Thymus (tissue), 11 donors: ENCODE measurements around the gene PARD3B. TPM values are rescaled to one million over a fixed set of nuclear protein-coding genes. Genes with fewer than 3 reads are reported as not detected.

Source experiments
- DNase-seq, 9 donors: peaks; one replicate each; pipeline ENCODE4 v3.0.0-alpha.2; 2013; ENCODE audit warnings: low spot score in 9 of 9, low read depth in 6 of 9, missing footprints in 1 of 9
- H3K27ac ChIP-seq, 2 donors: one replicate each; pipeline ENCODE4 v1.5.1; 2013; ENCODE audit warnings: control low read depth in 1 of 2, low read depth in 1 of 2, low read length in 1 of 2, mild to moderate bottlenecking in 1 of 2, moderate library complexity in 1 of 2
- H3K27me3 ChIP-seq, 2 donors: one replicate each; pipeline ENCODE4 v1.5.1; 2013; ENCODE audit warnings: low read length in 1 of 2; ENCODE audit not compliant: control insufficient read depth in 2 of 2, insufficient read depth in 1 of 2
- H3K36me3 ChIP-seq, 2 donors: one replicate each; pipeline ENCODE4 v1.5.1; 2013; ENCODE audit warnings: low read length in 1 of 2, mild to moderate bottlenecking in 1 of 2, moderate library complexity in 1 of 2; ENCODE audit not compliant: control insufficient read depth in 2 of 2, insufficient read depth in 2 of 2
- H3K4me1 ChIP-seq, 2 donors: one replicate each; pipeline ENCODE4 v1.5.1; 2013; ENCODE audit warnings: low read length in 2 of 2; ENCODE audit not compliant: control insufficient read depth in 2 of 2, insufficient read depth in 2 of 2
- H3K4me3 ChIP-seq, 2 donors: one replicate each; pipeline ENCODE4 v1.5.1; 2013; ENCODE audit warnings: low read length in 2 of 2, control low read depth in 1 of 2, mild to moderate bottlenecking in 1 of 2
- H3K9me3 ChIP-seq, 2 donors: one replicate each; pipeline ENCODE4 v1.5.1; 2013; ENCODE audit warnings: low read length in 1 of 2, mild to moderate bottlenecking in 1 of 2; ENCODE audit not compliant: control insufficient read depth in 2 of 2, insufficient read depth in 1 of 2
- WGBS: extraction: QIAGEN DNeasy Blood & Tissue Kit; methylation state at CpG from one replicate; pipeline ENCODE4 v1.1.7; 2013; 5-methylcytosine and 5-hydroxymethylcytosine counted together
- polyA plus RNA-seq: library from polyadenylated mRNA; stranded (reverse); fragments of 200-250 nt; gene quantifications from one replicate; pipeline ENCODE4 v1.2.3, GENCODE V29; 2013
- total RNA-seq: library from RNA; stranded (reverse); fragments of 120-200 nt; gene quantifications from one replicate; pipeline ENCODE4 v1.2.4, GENCODE V29; 2013
- donor health status: healthy.

The PARD3B gene
- total and polyA plus RNA-seq, 2 donors: 1.0 to 2.4 TPM

DNA sequence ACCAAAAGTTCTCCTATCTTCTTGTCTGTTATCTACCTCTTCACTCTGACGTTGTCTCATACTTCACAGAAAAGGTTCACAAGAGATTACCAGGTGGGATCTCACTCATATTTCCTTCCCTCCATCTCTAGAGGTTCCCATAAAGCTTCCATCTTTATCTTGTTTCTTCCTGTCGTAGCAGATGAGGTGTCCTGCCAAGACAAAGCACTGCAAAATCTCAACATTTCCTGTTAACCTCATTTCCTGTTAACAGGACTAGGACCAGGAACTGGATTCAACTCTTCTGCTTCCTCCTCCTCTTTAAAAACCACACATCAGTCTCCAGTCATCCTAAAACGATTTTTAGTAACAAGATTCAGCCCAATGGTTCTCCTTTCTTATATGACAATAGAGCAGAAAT is 624.2 kb downstream of the PARD3B start:
- no peaks in the 10 kb centered on the region for H3K4me1 ChIP-seq
- H3K9me3 ChIP-seq: no peaks in the 10 kb centered on the region
- no peaks in the 10 kb centered on the region for H3K27me3 ChIP-seq
- H3K27ac ChIP-seq: no peak overlapping the region
- H3K4me3 ChIP-seq: no peak overlapping the region
- DNase-seq: no peak
- no peaks in the 10 kb centered on the region for H3K36me3 ChIP-seq
- WGBS: 52% methylated on average over 3 of the region's 3 CpGs

DNA sequence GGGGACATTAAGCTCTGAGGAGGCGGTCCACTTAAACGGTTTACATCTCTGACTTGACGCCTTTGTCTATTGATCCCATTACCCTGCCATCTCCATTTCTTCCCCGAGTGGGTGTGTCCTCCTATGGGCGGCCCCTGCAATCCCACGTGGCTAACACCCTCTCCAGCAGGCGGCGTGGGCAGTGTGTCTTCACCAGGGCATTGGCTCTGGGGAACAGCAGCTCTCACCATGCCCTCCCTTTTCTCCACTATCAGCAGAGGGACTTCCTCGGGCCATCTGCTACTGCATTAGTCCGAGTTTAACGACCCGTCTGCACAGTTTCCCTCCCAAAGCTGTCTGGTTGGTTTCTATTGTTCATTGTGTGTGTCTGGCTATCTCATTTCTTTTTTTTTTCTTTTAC is 625.1 kb downstream of the PARD3B start:
- Histone ChIP-seq H3K9me3 (no peaks in the 10 kb centered on the region), H3K27ac (no peak overlapping the region), H3K27me3 (no peaks in the 10 kb centered on the region), H3K36me3 (no peaks in the 10 kb centered on the region), H3K4me1 (no peaks in the 10 kb centered on the region), H3K4me3 (no peak overlapping the region)
- no peak for DNase-seq
- WGBS: 97% methylated on average over 12 of the region's 12 CpGs

- H3K27ac ChIP-seq: no peak overlapping the region
- H3K4me1 ChIP-seq: no peaks in the 10 kb centered on the region
- no peak for DNase-seq
- H3K9me3 ChIP-seq: no peaks in the 10 kb centered on the region
- WGBS: 98% methylated on average over 4 of the region's 4 CpGs
- H3K4me3 ChIP-seq: no peak overlapping the region
- H3K27me3 ChIP-seq: no peaks in the 10 kb centered on the region
- H3K36me3 ChIP-seq: no peaks in the 10 kb centered on the region
These were observed 626.1 kb downstream of the PARD3B start for GRCh38 chr2:205171261-205171940.

DNA sequence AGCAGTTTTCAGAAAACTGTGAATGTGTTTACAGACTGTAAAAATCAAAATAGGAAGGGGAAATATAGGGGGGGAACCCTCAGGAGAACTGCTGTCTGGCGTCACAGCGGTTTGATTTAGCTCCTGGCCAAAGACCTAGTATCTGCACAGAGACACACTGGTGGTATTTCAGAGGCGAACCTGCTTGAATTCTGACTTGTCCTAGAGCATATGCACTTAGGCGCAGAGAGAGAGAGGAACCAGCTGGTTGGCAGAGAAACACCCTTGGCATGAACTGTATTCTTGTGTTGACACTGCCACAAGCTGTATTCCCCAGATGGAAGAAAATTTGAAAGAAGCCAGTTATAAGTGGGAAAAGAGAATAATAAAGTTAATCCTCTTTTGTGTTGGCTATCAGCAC is 630.6 kb downstream of the PARD3B start:
- Histone ChIP-seq H3K27ac (no peak overlapping the region), H3K9me3 (no peaks in the 10 kb centered on the region), H3K4me3 (no peak overlapping the region), H3K4me1 (no peaks in the 10 kb centered on the region), H3K36me3 (no peaks in the 10 kb centered on the region), H3K27me3 (no peaks in the 10 kb centered on the region)
- no peak for DNase-seq
- WGBS: 95% methylated on average over 4 of the region's 4 CpGs

GRCh38 chr2:205176546-205176945 is 631.3 kb downstream of the PARD3B start:
- Histone ChIP-seq H3K27ac (no peak overlapping the region), H3K9me3 (no peaks in the 10 kb centered on the region), H3K27me3 (no peaks in the 10 kb centered on the region), H3K4me1 (no peaks in the 10 kb centered on the region), H3K4me3 (no peak overlapping the region), H3K36me3 (no peaks in the 10 kb centered on the region)
- no peak for DNase-seq
- WGBS: 98% methylated on average over 2 of the region's 2 CpGs

DNA sequence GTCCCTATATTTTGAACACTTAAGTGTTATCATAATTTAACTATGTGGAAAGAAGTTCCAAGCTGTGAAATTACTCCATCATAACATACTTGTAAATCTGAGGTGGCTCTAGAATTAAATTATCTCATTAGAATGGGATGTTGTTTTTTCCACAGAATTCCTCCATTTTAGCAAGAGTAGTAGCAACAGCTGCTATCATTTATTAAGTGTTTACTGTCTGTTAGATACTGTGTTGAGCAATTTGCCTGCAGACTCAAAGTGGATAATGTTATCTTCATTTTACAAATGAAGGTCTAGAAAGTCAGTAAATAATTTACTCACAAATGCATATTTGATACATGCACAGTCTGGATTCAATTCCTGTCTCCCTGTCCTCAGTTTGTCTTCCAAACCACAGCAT is 632.3 kb downstream of the PARD3B start:
- no peak for DNase-seq
- Histone ChIP-seq H3K4me3 (no peak overlapping the region), H3K9me3 (no peaks in the 10 kb centered on the region), H3K27ac (no peak overlapping the region), H3K4me1 (no peaks in the 10 kb centered on the region), H3K27me3 (no peaks in the 10 kb centered on the region), H3K36me3 (no peaks in the 10 kb centered on the region)

GRCh38 chr2:205180730-205181129 is 635.5 kb downstream of the PARD3B start:
- no peak for DNase-seq
- no peaks in the 10 kb centered on the region for H3K27me3 ChIP-seq
- WGBS: 96% methylated on average over 3 of the region's 3 CpGs

GRCh38 chr2:205187731-205188130 is 642.5 kb downstream of the PARD3B start:
- H3K9me3 ChIP-seq: no peaks in the 10 kb centered on the region
- H3K36me3 ChIP-seq: no peaks in the 10 kb centered on the region
- no peak overlapping the region for H3K4me3 ChIP-seq
- H3K27ac ChIP-seq: no peak overlapping the region
- no peaks in the 10 kb centered on the region for H3K27me3 ChIP-seq
- WGBS: 97% methylated on average over 6 of the region's 6 CpGs
- no peak for DNase-seq
- H3K4me1 ChIP-seq: no peaks in the 10 kb centered on the region

More at GRCh38 chr2:205180730-205181129, 635.5 kb downstream of the PARD3B start:
- Histone ChIP-seq H3K27ac (no peak overlapping the region), H3K4me3 (no peak overlapping the region), H3K9me3 (no peaks in the 10 kb centered on the region), H3K36me3 (no peaks in the 10 kb centered on the region), H3K4me1 (no peaks in the 10 kb centered on the region)

DNA sequence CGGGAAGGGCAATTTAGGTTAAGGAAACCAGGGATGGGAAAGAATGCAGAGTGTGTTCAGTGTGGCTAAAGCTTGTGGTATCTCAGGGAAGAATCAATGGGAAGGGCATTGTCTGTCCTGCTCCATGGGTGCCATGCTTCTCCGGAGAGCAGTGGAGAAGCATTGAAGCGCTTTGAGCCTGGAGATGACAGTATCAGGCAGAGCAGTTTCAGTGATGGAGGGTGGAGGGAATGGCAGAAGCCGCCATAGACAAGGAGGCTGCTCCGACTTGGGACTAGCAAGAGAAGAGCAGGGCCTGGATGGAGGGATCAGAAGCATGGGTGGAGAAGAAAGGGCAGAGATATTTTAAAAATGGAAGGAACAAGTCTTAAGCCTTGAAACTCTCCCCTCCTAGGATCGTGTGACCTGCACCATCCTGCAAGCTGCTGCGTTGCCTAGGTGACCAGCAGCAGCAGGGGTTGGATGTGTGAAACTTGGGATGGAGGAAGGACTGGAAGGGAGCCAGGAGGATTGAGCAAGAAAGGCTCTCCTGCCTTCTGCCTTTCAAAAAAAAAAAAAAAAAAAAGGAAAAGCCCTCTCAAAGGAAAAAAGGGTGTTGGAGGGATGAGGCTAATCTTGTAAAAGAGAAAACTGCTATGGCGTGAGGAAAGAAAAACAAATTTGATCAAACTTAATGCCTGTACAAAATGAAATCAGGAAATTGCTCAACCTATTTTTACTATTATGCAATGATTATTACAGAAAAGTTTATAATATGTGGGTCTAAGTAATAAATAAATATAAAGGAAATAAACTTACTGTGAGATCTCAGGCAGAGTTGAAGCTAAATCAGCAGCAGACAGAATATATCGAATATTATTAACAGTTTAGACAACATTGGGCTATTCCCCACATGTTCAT is 643.2 kb downstream of the PARD3B start:
- no peak overlapping the region for H3K4me3 ChIP-seq
- H3K9me3 ChIP-seq: no peaks in the 10 kb centered on the region
- no peaks in the 10 kb centered on the region for H3K36me3 ChIP-seq
- DNase-seq: no peak
- no peaks in the 10 kb centered on the region for H3K27me3 ChIP-seq
- no peak overlapping the region for H3K27ac ChIP-seq
- H3K4me1 ChIP-seq: no peaks in the 10 kb centered on the region
- 94% methylated on average over 9 of the region's 9 CpGs for WGBS
